ENCODE results near the gene MAVS.
A peak's percentile ranks its signal among the peaks of the same experiment; 100 is the strongest.

MAVS gene

DNA sequence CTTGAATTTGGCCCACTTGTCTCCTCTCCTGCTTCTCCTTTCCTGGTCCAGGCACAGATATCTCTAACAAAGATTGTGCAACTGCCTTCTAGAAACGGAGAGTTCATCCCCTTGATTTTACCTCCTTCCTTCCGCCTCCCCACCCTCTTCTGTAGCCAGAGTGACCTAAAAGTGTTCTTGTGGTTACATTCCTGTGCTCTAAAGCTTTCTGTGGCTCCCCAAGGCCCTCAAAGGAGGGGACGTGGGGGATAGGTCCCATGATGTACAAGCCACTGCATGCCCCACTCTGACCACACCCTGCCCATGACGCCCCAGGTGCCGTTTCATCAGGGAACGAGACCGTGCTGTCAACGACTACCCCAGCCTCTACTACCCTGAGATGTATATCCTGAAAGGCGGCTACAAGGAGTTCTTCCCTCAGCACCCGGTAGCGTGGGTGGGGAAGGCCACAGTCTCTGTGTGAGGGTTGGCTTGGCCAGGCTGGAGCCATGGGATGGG lies 42.3 kb upstream of the MAVS start:
- Histone ChIP-seq H4K20me1 (ENCODE audit: insufficient read depth) (no peaks in the 10 kb centered on the region), H3K4me2 (no peak overlapping the region), H3K36me3 (ENCODE audit: insufficient read depth) (no peaks in the 10 kb centered on the region), H3K4me3 (IDR thresholded peaks at IDR 0.05; ENCODE audit: insufficient read depth, low read depth, low read length) (no peak overlapping the region), H3K9ac (no peak overlapping the region), H3K4me1 (ENCODE audit: low read depth, poor library complexity, severe bottlenecking) (peaks cover 7% of the 10 kb centered on the region), H2AFZ (ENCODE audit: low read depth) (no peak overlapping the region), H3K79me2 (ENCODE audit: insufficient read depth, low read depth) (no peaks in the 10 kb centered on the region), H3K27ac (no peak overlapping the region), H3K27me3 (ENCODE audit: insufficient read depth, low read depth) (no peaks in the 10 kb centered on the region)
- TF ChIP-seq, protein P1, sequence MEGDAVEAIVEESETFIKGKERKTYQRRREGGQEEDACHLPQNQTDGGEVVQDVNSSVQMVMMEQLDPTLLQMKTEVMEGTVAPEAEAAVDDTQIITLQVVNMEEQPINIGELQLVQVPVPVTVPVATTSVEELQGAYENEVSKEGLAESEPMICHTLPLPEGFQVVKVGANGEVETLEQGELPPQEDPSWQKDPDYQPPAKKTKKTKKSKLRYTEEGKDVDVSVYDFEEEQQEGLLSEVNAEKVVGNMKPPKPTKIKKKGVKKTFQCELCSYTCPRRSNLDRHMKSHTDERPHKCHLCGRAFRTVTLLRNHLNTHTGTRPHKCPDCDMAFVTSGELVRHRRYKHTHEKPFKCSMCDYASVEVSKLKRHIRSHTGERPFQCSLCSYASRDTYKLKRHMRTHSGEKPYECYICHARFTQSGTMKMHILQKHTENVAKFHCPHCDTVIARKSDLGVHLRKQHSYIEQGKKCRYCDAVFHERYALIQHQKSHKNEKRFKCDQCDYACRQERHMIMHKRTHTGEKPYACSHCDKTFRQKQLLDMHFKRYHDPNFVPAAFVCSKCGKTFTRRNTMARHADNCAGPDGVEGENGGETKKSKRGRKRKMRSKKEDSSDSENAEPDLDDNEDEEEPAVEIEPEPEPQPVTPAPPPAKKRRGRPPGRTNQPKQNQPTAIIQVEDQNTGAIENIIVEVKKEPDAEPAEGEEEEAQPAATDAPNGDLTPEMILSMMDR (conservative IDR thresholded peaks at IDR 0.05; ENCODE audit: low read depth, low read length), result no peak

DNA sequence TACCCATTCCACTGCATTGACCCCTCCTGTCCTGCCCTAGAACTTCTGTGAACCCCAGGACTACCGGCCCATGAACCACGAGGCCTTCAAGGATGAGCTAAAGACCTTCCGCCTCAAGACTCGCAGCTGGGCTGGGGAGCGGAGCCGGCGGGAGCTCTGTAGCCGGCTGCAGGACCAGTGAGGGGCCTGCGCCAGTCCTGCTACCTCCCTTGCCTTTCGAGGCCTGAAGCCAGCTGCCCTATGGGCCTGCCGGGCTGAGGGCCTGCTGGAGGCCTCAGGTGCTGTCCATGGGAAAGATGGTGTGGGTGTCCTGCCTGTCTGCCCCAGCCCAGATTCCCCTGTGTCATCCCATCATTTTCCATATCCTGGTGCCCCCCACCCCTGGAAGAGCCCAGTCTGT lies 41.9 kb upstream of the MAVS start:
- peaks cover 2% of the 10 kb centered on the region for H3K4me1 ChIP-seq (ENCODE audit: low read depth, poor library complexity, severe bottlenecking)
- H2AFZ ChIP-seq (ENCODE audit: low read depth), result no peak overlapping the region
- H3K27ac ChIP-seq, result no peak overlapping the region
- H3K4me3 ChIP-seq (IDR thresholded peaks at IDR 0.05; ENCODE audit: insufficient read depth, low read depth, low read length), result no peak overlapping the region
- no peaks in the 10 kb centered on the region for H3K79me2 ChIP-seq (ENCODE audit: insufficient read depth, low read depth)
- no peaks in the 10 kb centered on the region for H3K27me3 ChIP-seq (ENCODE audit: insufficient read depth, low read depth)
- no peak overlapping the region for H3K4me2 ChIP-seq
- TF ChIP-seq, protein P1 (conservative IDR thresholded peaks at IDR 0.05; ENCODE audit: low read depth, low read length), result no peak
- no peak overlapping the region for H3K9ac ChIP-seq
- H3K36me3 ChIP-seq (ENCODE audit: insufficient read depth), result no peaks in the 10 kb centered on the region
- no peaks in the 10 kb centered on the region for H4K20me1 ChIP-seq (ENCODE audit: insufficient read depth)

DNA sequence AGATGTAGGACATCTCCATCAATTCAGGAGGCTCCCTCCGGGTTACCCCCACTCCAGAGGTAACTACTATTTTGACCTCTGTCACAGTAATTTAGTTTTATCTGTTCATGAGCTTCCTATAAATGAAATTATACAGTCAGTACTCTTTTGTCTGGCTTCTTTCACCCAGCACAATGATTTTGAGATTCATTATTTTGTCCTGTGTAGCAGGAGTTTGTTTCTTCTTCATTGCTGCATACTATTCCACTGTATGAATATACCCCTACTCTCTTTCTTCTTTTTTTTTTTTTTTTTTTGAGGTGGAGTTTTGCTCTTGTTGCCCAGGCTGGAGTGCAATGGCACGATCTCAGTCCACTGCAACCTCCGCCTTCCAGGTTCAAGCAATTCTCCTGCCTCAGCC lies 38.1 kb upstream of the MAVS start:
- no peaks in the 10 kb centered on the region for H3K27me3 ChIP-seq (ENCODE audit: insufficient read depth, low read depth)
- TF ChIP-seq, protein P1 (conservative IDR thresholded peaks at IDR 0.05; ENCODE audit: low read depth, low read length), result no peak
- H3K4me2 ChIP-seq, result no peak overlapping the region
- no peak overlapping the region for H3K4me3 ChIP-seq (IDR thresholded peaks at IDR 0.05; ENCODE audit: insufficient read depth, low read depth, low read length)
- H3K27ac ChIP-seq, result no peak overlapping the region
- H4K20me1 ChIP-seq (ENCODE audit: insufficient read depth), result no peaks in the 10 kb centered on the region
- H2AFZ ChIP-seq (ENCODE audit: low read depth), result no peak overlapping the region
- peaks cover 6% of the 10 kb centered on the region for H3K4me1 ChIP-seq (ENCODE audit: low read depth, poor library complexity, severe bottlenecking)
- H3K36me3 ChIP-seq (ENCODE audit: insufficient read depth), result no peaks in the 10 kb centered on the region
- no peaks in the 10 kb centered on the region for H3K79me2 ChIP-seq (ENCODE audit: insufficient read depth, low read depth)
- no peak overlapping the region for H3K9ac ChIP-seq

DNA sequence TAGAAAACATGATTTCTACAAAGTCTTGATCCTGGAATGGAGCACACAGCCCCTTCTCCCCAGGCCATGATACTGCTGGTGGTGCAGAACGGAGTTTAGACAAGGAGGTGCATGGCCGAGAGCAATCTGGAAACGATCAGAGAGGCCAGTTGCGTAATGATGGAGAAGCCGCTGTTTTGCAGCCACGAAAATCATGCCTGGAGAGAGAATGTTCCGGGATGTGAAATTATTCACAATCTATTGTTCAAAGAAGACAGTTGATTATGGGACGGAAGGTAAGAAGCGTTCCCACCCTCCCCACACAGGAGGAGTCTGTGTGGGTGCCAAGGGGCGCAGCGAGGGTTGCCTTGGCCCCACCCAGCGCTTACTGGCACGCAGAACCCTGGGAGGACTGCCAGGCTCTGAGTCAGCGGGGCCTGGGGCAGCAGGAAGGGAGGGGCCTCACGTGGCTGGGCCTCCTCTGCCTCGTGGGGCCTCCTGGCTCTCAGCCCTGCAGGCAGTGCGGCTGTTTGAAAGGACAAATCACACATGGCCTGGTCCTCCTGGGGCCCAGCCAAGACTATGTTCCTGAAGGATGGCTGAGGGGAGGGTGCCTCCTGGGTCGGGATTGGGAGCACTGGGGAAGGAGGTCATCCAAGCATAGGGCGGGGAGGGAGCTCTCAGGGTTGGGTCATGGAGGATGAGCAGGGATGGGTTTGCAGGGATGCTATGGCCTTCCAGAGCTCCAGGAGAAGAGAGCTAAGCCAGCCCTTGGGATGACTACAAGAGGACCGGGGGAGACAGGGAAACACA lies 35.0 kb upstream of the MAVS start:
- Histone ChIP-seq H3K27ac (peak overlapping the region; percentile 76), H2AFZ (ENCODE audit: low read depth) (peak overlapping the region; percentile 44; the same call in 1 of the 2 replicates), H3K4me2 (peak overlapping the region; percentile 41), H3K79me2 (ENCODE audit: insufficient read depth, low read depth) (no peaks in the 10 kb centered on the region), H3K36me3 (ENCODE audit: insufficient read depth) (no peaks in the 10 kb centered on the region), H3K4me1 (ENCODE audit: low read depth, poor library complexity, severe bottlenecking) (peaks cover 6% of the 10 kb centered on the region), H3K4me3 (IDR thresholded peaks at IDR 0.05; ENCODE audit: insufficient read depth, low read depth, low read length) (no peak overlapping the region), H3K9ac (peak overlapping the region; percentile 49; the same call in 1 of the 2 replicates), H4K20me1 (ENCODE audit: insufficient read depth) (no peaks in the 10 kb centered on the region), H3K27me3 (ENCODE audit: insufficient read depth, low read depth) (no peaks in the 10 kb centered on the region)
- TF ChIP-seq, protein P1 (conservative IDR thresholded peaks at IDR 0.05; ENCODE audit: low read depth, low read length), result no peak

All from KMS-11 (cell line).